DMS53 treated with DMSO at 0.1 percent for 48 hours (cell line): ENCODE results near the gene CAPZA3.
"Not testable (repeated sequence)": the region's sequence is repeated elsewhere in the genome, so short reads cannot be mapped to it uniquely, and the experiment has no call there.

Source experiments
- DNase-seq: peaks from one replicate; lab custom pipeline; 2025; ENCODE audit not compliant: unreplicated experiment; lab: John Stamatoyannopoulos, UW

CAPZA3 gene

DNA sequence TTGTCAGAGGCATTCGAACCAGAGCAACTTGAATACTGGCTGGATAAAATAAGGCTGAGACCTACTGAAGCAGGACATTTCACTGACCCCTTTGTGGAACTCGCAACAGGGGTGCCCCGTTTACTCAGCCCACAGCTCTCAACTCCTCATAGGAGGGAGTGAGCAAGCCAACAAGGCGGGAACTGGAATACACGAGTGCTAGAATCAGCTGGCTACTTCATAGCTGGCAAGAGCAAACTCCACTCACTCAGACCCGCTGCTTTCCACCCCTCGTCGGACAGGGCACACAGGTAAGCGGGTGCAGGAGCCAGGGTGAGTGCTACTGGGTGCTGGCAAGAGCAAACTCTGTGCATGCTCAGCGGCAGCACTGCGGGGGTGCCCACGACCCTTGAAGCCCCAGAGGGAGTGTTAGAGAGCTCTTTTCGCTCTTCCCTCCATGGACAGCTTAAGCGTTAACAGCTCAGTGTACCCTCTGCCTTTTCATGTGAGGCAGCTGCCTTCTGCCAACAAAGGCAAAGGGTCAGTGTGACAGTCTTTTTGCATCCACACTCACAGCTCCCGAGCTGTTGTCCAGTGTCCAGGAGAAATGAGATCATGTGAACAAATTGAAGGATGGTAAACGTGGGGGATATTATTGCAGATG is 15.7 kb downstream of the CAPZA3 start:
- DNase-seq, result no peak

DNA sequence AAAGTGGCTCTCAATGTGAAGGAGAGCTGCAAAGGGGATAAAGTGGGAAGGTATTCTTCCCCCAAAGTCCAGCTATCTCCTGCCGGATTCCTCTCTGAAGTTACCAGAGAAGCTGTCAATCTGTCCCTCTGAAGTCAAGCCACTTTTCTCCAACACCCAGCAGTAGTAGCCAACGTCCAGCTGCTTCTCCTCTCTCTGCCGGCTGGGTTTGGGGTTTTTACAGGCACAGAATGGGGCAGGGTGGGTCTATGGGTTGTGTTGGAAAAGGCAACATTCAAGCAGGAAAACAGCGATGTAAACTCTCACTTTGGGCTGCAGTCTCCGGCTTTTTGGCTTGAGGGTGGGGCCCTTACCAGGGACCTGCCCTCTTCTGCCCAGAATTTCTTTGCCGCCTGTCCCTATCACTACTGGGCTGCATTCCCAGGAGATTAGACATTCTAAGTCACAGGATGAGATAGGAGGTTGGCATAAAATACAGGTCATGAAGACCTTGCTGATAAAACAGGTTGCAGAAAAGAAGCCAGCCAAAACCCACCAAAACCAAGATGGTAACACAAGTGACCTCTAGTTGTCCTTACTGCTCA is 16.3 kb downstream of the CAPZA3 start:
- DNase-seq, result no peak

DNA sequence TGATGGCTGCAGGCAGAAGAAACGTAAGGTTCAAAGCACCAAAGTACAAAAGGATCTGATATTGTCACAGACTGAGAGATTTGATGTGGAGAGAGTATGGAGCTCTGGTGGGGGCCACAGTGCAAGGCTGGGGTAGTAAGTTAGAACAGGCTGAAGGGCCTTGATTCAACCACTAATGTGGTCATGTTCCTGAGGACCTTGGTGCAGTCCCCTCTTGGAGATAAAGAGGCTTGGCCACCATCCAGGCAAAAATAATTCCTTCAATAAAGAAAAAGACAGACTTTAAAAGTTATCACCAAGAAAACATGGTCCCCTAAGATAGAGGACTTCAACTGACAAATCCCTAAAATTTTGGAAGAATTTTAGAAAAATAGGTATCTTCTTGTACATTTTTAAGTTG is 17.4 kb downstream of the CAPZA3 start:
- DNase-seq, result no peak

DNA sequence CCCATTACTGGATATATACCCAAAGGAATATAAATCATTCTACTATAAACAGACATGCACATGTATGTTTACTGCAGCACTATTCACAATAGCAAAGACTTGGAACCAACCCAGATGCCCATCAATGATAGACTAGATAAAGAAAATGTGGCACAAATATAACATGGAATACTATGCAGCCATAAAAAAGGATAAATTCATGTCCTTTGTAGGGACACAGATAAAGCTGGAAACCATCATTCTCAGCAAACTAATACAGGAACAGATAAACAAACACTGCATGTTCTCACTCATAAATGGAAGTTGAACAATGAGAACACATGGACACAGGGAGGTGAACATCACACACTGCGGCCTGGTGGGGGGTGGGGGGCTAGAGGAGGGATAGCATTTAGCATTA is 28.6 kb downstream of the CAPZA3 start:
- DNase-seq, result not testable (repeated sequence)

DNA sequence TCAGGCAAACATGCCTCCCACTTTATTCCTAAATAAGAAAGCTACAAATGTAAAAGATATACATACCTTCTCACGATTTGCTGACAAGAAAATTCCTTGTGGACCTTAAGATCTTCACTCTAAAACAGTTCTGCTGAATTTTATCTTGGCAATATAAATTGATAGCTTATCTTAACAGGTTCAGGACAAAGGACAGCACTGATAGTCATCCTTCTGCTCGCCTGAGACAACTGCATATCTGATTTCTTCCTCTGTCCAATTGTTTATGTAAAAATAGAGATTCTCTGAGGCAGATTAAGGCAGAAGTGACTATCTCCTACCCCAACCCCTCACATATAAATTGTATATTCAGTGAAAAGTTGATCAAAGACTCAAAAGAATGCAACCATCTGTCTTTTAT is 44.9 kb downstream of the CAPZA3 start:
- DNase-seq, result no peak

DNA sequence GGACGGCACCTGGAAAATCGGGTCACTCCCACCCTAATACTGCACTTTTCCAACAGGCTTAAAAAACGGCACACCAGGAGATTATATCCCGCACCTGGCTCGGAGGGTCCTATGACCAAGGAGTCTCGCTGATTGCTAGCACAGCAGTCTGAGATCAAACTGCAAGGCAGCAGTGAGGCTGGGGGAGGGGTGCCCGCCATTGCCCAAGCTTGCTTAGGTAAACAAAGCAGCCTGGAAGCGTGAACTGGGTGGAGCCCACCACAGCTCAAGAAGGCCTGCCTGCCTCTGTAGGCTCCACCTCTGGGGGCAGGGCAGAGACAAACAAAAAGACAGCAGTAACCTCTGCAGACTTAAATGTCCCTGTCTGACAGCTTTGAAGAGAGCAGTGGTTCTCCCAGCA is 47.5 kb downstream of the CAPZA3 start:
- not testable (repeated sequence) for DNase-seq
